ENCODE data around the gene FAM161A.

The FAM161A gene

GRCh38 chr2:61853847-61854563, at the start of gene FAM161A:
TSS of gene FAM161A (minus strand) at chr2:61854060. CDS start at chr2:61854041, 19 bp downstream.
- H3K4me3 ChIP-seq (replicated peaks; ENCODE audit: low read depth, low read length), result peak within 1 kb of the TSS; percentile 60
- no peak for TF ChIP-seq CTCF (IDR thresholded peaks at IDR 0.05; ENCODE audit: low read depth, low read length, missing control alignments)
- peak; percentile 33 for DNase-seq (ENCODE audit: extremely low read depth, low read depth)

- TF ChIP-seq CTCF (IDR thresholded peaks at IDR 0.05; ENCODE audit: low read depth, low read length, missing control alignments), result no peak
- DNase-seq (ENCODE audit: extremely low read depth, low read depth), result no peak
- no peak overlapping the region for H3K4me3 ChIP-seq (replicated peaks; ENCODE audit: low read depth, low read length)
Observed at GRCh38 chr2:61900281-61900680, 46.4 kb upstream of the FAM161A start.

GRCh38 chr2:61898810-61899209, 45.0 kb upstream of the FAM161A start:
- no peak for DNase-seq (ENCODE audit: extremely low read depth, low read depth)
- no peak overlapping the region for H3K4me3 ChIP-seq (replicated peaks; ENCODE audit: low read depth, low read length)
- peak; percentile 43 for TF ChIP-seq CTCF (IDR thresholded peaks at IDR 0.05; ENCODE audit: low read depth, low read length, missing control alignments)

- peak within 1 kb of the TSS; percentile 89 for H3K4me3 ChIP-seq (replicated peaks; ENCODE audit: low read depth, low read length)
- peak; percentile 35 for DNase-seq (ENCODE audit: extremely low read depth, low read depth)
- TF ChIP-seq CTCF (IDR thresholded peaks at IDR 0.05; ENCODE audit: low read depth, low read length, missing control alignments), result no peak
Observed at GRCh38 chr2:61888267-61889055, 34.6 kb upstream of the FAM161A start, which contains the start of gene CCT4. TSS of gene CCT4 (minus strand) at chr2:61888656. CDS start at chr2:61888507, 149 bp downstream.

GRCh38 chr2:61887717-61888266, 33.9 kb upstream of the FAM161A start:
- H3K4me3 ChIP-seq (replicated peaks; ENCODE audit: low read depth, low read length), result peak overlapping the region; percentile 89
- DNase-seq (ENCODE audit: extremely low read depth, low read depth), result no peak
- no peak for TF ChIP-seq CTCF (IDR thresholded peaks at IDR 0.05; ENCODE audit: low read depth, low read length, missing control alignments)

- TF ChIP-seq CTCF (IDR thresholded peaks at IDR 0.05; ENCODE audit: low read depth, low read length, missing control alignments), result no peak
- peak overlapping the region; percentile 89 for H3K4me3 ChIP-seq (replicated peaks; ENCODE audit: low read depth, low read length)
- DNase-seq (ENCODE audit: extremely low read depth, low read depth), result no peak
Observed at GRCh38 chr2:61885896-61886603, 32.2 kb upstream of the FAM161A start.
